SJSA1 (cell line): ENCODE data around the gene QSOX1. TPM values are rescaled to one million over a fixed set of nuclear protein-coding genes. Genes with fewer than 3 reads are reported as not detected.
A peak's percentile ranks its signal among the peaks of the same experiment; 100 is the strongest.
"Not testable (repeated sequence)": the region's sequence is repeated elsewhere in the genome, so short reads cannot be mapped to it uniquely, and the experiment has no call there.

ENCODE experiments used
- DNase-seq, 2 experiments: peaks; one replicate each; pipeline ENCODE4 v3.0.0-alpha.2; 2015 to 2020; ENCODE audit warnings: low spot score in 2 of 2, low read depth in 1 of 2
- H3K27ac ChIP-seq: fragments of 250-450 bp; sonication (Bioruptor Pico); 2 replicates; pipeline ENCODE4 v1.5.1; 2020; ENCODE audit warnings: mild to moderate bottlenecking, moderate library complexity
- H3K27me3 ChIP-seq: fragments of 250-450 bp; sonication (Bioruptor Pico); replicated peaks from 2 replicates; pipeline ENCODE4 v1.5.1; 2020; ENCODE audit warnings: mild to moderate bottlenecking, moderate library complexity
- H3K36me3 ChIP-seq: fragments of 250-450 bp; sonication (Bioruptor Pico); 2 replicates; pipeline ENCODE4 v1.5.1; 2020; ENCODE audit warnings: mild to moderate bottlenecking
- H3K4me1 ChIP-seq: fragments of 250-450 bp; sonication (Bioruptor Pico); replicated peaks from 2 replicates; pipeline ENCODE4 v1.6.1; 2021; ENCODE audit warnings: mild to moderate bottlenecking
- H3K4me3 ChIP-seq: fragments of 250-450 bp; sonication (Bioruptor Pico); 2 replicates; pipeline ENCODE4 v1.5.1; 2020; ENCODE audit warnings: mild to moderate bottlenecking
- H3K9me3 ChIP-seq: fragments of 250-450 bp; sonication (Bioruptor Pico); replicated peaks from 2 replicates; pipeline ENCODE4 v1.5.1; 2020; ENCODE audit warnings: mild to moderate bottlenecking
- total RNA-seq: library from RNA; depleted of rRNA; stranded (reverse); fragments of >200 nt; shearing (Covaris generic); gene quantifications from 2 replicates; pipeline ENCODE4 v1.2.3, GENCODE V29; 2014; rRNA removed

Gene QSOX1
- total RNA-seq, result 163 and 262 TPM in 2 replicates

DNA sequence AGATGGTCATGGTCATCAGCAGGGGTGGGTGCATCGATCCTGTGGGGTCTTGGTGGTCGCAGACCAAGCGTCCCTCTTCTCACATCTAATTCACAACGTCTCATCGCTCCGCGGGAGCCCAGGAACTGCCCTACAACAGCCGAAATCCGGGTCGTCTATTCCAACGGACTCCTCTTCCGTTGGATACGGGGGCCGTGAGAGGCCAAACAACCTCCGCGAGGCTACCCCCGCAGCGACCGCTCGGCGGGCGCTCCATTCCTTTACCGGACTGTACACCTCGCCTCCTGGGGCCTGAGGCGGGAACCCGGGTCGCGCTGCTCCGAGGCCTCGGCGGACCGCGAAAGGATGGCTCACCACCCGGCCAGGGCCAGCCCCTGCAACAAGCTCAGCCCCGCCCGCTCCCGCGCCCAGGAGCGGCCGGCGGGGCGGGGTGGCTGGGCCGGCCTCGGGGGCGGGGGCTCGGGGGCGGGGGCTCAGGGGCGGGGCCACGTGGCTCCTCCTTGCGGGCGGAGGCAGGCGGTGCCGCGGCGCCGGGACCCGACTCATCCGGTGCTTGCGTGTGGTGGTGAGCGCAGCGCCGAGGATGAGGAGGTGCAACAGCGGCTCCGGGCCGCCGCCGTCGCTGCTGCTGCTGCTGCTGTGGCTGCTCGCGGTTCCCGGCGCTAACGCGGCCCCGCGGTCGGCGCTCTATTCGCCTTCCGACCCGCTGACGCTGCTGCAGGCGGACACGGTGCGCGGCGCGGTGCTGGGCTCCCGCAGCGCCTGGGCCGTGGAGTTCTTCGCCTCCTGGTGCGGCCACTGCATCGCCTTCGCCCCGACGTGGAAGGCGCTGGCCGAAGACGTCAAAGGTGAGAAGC lies at the start of gene QSOX1:
Gene QSOX1, plus strand, starts transcription at position 545 of the 857 bp plus-strand sequence. Its CDS starts 39 bp downstream, at position 584.
- no peaks in the 10 kb centered on the region; the same call in 1 of the 2 replicates for H3K36me3 ChIP-seq
- H3K4me3 ChIP-seq, result peak within 1 kb of the TSS; percentile 92
- H3K27ac ChIP-seq, result peak within 1 kb of the TSS; percentile 88
- H3K27me3 ChIP-seq, result no peaks in the 10 kb centered on the region
- H3K9me3 ChIP-seq, result no peaks in the 10 kb centered on the region
- peak; percentile 90 to 93 for DNase-seq
- H3K4me1 ChIP-seq, result peaks cover 62% of the 10 kb centered on the region

GRCh38 chr1:180112091-180112490 lies 42.6 kb upstream of the QSOX1 start:
- H3K4me1 ChIP-seq, result peaks cover 6% of the 10 kb centered on the region
- H3K9me3 ChIP-seq, result no peaks in the 10 kb centered on the region
- no peak for DNase-seq
- H3K27ac ChIP-seq, result no peak overlapping the region
- peaks cover 34% of the 10 kb centered on the region for H3K36me3 ChIP-seq
- no peak overlapping the region for H3K4me3 ChIP-seq
- no peaks in the 10 kb centered on the region for H3K27me3 ChIP-seq

DNA sequence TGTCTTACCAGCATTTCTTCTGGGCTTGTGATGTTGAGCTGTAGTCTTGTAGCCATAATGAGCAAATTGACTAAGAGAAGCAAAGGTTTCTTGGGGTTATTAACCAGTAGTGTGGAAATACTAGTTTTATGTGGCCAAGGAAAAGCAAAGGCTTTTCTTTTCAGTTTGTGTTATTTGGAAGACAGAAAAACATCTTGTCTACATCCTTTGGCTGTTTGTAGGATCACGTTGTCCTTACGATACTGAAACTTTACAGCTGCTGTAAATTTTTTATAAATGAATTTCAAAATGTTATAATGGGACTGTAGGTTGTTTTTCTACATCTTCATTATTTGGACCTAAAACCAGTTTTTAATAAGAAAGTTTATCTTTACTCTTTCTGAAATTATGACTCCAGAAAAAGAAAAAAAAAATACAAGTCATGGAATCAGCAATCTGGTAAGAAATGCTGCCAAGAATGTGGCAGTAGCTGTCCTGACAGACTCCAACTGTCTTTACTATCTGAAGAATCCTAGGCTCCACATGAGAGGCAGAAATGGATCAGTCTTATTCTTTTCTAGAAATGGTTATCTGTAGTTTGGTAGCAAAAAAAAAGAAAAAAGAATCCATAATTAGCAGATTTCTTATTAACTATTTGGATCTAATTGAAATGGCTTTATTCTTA lies 41.6 kb upstream of the QSOX1 start:
- no peak for DNase-seq
- Histone ChIP-seq H3K4me1 (peaks cover 16% of the 10 kb centered on the region), H3K4me3 (no peak overlapping the region), H3K27me3 (no peaks in the 10 kb centered on the region), H3K9me3 (no peaks in the 10 kb centered on the region), H3K27ac (no peak overlapping the region), H3K36me3 (peaks cover 34% of the 10 kb centered on the region)

GRCh38 chr1:180114396-180114945 lies 40.2 kb upstream of the QSOX1 start:
- Histone ChIP-seq H3K27me3 (no peaks in the 10 kb centered on the region), H3K27ac (no peak overlapping the region), H3K4me1 (peaks cover 16% of the 10 kb centered on the region), H3K36me3 (peaks cover 34% of the 10 kb centered on the region), H3K4me3 (no peak overlapping the region), H3K9me3 (no peaks in the 10 kb centered on the region)
- DNase-seq, result no peak

- H3K36me3 ChIP-seq, result peaks cover 14% of the 10 kb centered on the region
- H3K4me3 ChIP-seq, result no peak overlapping the region
- peaks cover 16% of the 10 kb centered on the region for H3K4me1 ChIP-seq
- DNase-seq, result peak in 1 of 2 experiments; percentile 63
- H3K27me3 ChIP-seq, result no peaks in the 10 kb centered on the region
- peak overlapping the region; percentile 58 for H3K27ac ChIP-seq
- no peaks in the 10 kb centered on the region for H3K9me3 ChIP-seq
Measured at GRCh38 chr1:180116964-180117763, 37.5 kb upstream of the QSOX1 start.

DNA sequence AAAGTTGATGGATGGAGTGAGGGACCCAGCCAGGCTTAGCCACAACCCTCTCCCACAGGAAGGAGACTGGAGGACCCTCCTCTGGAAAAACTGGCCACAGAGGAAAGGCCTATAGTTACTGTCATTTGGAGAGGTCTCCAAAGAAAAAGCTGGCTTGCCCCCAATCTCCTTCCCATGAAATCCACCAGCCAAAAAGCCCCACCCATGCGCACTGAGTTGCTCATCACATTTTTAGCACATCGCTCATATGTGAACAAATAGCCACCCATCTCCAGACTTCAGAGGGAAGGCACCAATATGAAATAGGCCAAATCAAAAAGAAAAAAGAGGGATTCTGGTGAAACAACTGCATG lies 36.9 kb upstream of the QSOX1 start:
- no peak overlapping the region for H3K4me3 ChIP-seq
- peaks cover 8% of the 10 kb centered on the region for H3K36me3 ChIP-seq
- peaks cover 16% of the 10 kb centered on the region for H3K4me1 ChIP-seq
- peak; percentile 61 to 62 for DNase-seq
- no peaks in the 10 kb centered on the region for H3K27me3 ChIP-seq
- H3K27ac ChIP-seq, result peak overlapping the region; percentile 58
- H3K9me3 ChIP-seq, result no peaks in the 10 kb centered on the region

- Histone ChIP-seq H3K4me1 (peaks cover 16% of the 10 kb centered on the region), H3K4me3 (no peak overlapping the region), H3K27me3 (no peaks in the 10 kb centered on the region)
Measured at GRCh38 chr1:180119837-180120236, 34.8 kb upstream of the QSOX1 start.

GRCh38 chr1:180123463-180123936 lies 31.2 kb upstream of the QSOX1 start:
- Histone ChIP-seq H3K4me1 (no peaks in the 10 kb centered on the region), H3K9me3 (no peaks in the 10 kb centered on the region), H3K4me3 (no peak overlapping the region), H3K27ac (no peak overlapping the region), H3K27me3 (no peaks in the 10 kb centered on the region), H3K36me3 (no peaks in the 10 kb centered on the region)
- DNase-seq, result no peak

More at GRCh38 chr1:180119837-180120236, 34.8 kb upstream of the QSOX1 start:
- DNase-seq, result no peak
- Histone ChIP-seq H3K36me3 (no peaks in the 10 kb centered on the region), H3K9me3 (no peaks in the 10 kb centered on the region), H3K27ac (no peak overlapping the region)

GRCh38 chr1:180130651-180131050 lies 24.0 kb upstream of the QSOX1 start:
- H3K27ac ChIP-seq, result no peak overlapping the region

DNA sequence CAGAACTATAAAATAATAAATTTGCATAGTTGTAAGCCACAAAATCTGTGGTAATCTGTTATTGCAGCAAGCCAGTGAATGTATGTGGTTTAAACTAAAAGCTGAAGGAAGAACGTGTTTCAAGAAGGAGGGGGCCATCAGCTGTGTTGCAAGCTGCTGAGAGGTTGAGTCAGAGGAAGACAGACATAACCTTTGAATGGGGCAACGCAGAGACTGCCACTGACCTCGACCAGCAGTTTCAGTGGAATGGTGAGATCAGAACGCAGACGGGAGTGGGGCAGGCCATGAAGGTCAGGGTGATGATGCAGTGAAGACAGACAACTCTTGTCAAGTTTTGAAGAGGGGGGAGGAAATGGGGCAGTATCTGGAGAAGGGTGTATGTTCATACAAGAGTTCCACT lies 23.2 kb upstream of the QSOX1 start:
- DNase-seq, result no peak
- peaks cover 4% of the 10 kb centered on the region; the same call in 1 of the 2 replicates for H3K4me1 ChIP-seq
- H3K27me3 ChIP-seq, result no peaks in the 10 kb centered on the region
- no peaks in the 10 kb centered on the region for H3K36me3 ChIP-seq
- no peak overlapping the region for H3K27ac ChIP-seq
- no peaks in the 10 kb centered on the region; the same call in 1 of the 2 replicates for H3K9me3 ChIP-seq
- no peak overlapping the region for H3K4me3 ChIP-seq

More at GRCh38 chr1:180130651-180131050, 24.0 kb upstream of the QSOX1 start:
- no peaks in the 10 kb centered on the region for H3K36me3 ChIP-seq
- H3K4me3 ChIP-seq, result no peak overlapping the region
- H3K9me3 ChIP-seq, result no peaks in the 10 kb centered on the region; the same call in 1 of the 2 replicates
- DNase-seq, result no peak
- H3K4me1 ChIP-seq, result peaks cover 4% of the 10 kb centered on the region; the same call in 1 of the 2 replicates
- H3K27me3 ChIP-seq, result no peaks in the 10 kb centered on the region

DNA sequence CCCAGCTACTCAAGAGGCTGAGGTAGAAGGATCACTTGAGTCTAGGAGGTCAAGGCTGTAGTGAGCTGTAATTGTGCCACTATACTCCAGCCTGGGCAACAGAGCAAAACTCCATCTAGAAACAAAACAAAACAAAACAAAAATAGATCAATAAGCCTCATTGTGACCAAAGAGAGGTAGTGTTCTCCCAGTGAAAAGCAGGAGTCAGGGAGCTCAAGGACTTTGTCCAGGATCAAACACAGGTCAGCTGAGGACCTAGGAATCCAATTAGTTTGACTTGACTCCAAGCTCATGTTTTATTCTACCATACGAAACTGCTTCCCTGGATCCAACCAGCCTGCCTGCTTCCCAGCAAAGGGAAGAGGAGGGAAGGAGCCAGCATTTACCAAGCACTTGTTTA lies 21.5 kb upstream of the QSOX1 start:
- H3K9me3 ChIP-seq, result no peaks in the 10 kb centered on the region; the same call in 1 of the 2 replicates
- no peak for DNase-seq
- H3K4me1 ChIP-seq, result peaks cover 4% of the 10 kb centered on the region; the same call in 1 of the 2 replicates
- H3K4me3 ChIP-seq, result no peak overlapping the region
- no peaks in the 10 kb centered on the region for H3K27me3 ChIP-seq
- no peak overlapping the region for H3K27ac ChIP-seq
- H3K36me3 ChIP-seq, result no peaks in the 10 kb centered on the region

DNA sequence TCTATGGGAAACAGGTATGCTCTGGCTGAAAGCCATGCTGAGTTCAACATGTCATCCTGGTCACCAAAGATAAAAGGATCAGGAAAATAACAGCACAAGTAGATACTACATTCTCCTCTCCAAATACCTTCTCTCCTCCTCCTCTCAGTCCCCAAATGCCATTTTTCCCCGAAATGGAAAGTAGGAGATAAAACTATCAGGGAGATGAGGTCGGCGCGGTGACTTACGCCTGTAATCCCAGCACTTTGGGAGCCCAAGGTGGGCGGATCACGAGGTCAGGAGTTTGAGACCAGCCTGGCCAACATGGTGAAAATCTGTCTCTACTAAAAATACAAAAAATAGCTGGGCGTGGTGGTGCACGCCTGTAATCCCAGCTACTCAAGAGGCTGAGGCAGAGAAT lies 21.0 kb upstream of the QSOX1 start:
- not testable (repeated sequence) for DNase-seq, H3K27me3 ChIP-seq, H3K9me3 ChIP-seq, H3K27ac ChIP-seq, H3K4me3 ChIP-seq, H3K36me3 ChIP-seq, H3K4me1 ChIP-seq

DNA sequence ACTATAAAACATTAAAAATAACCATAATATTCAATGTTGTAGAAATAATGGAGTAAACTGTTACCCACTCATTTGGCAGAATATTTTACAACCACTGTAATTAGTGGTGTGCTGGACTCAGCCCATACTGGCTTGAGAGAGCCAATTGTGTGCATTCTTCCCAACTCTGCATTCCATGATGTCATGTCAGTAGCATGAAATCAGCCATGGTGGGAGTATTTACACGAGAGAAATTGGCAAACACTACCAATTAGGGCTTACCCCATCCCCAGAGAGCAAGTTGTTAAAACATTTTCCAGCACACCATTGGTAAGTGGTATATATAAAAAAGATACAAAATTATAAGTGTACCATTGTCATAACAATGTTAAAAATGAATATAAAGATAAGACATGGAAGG lies 19.1 kb upstream of the QSOX1 start:
- Histone ChIP-seq H3K27ac (no peak overlapping the region), H3K9me3 (no peaks in the 10 kb centered on the region; the same call in 1 of the 2 replicates), H3K27me3 (no peaks in the 10 kb centered on the region), H3K4me3 (no peak overlapping the region), H3K36me3 (no peaks in the 10 kb centered on the region), H3K4me1 (peaks cover 4% of the 10 kb centered on the region; the same call in 1 of the 2 replicates)
- DNase-seq, result no peak
